Measurements from ENCODE around the gene HSPA1A.

The HSPA1A gene

GRCh38 chr6:31769684-31770371 is 45.5 kb upstream of the HSPA1A start:
- no peak overlapping the region for H3K4me3 ChIP-seq (ENCODE audit: low read depth, low read length)
- DNase-seq (ENCODE audit: low read depth, low spot score), result no peak
- in situ Hi-C loops (cut with HindIII; ENCODE audit: low sequenced_read_pairs), result no loop called here
- TF ChIP-seq CTCF (IDR thresholded peaks at IDR 0.05; ENCODE audit: low read depth, low read length), result peak; percentile 72

- H3K4me3 ChIP-seq (ENCODE audit: low read depth, low read length), result no peak overlapping the region
- no peak for DNase-seq (ENCODE audit: low read depth, low spot score)
- in situ Hi-C loops (cut with HindIII; ENCODE audit: low sequenced_read_pairs), result no loop called here
- no peak for TF ChIP-seq CTCF (IDR thresholded peaks at IDR 0.05; ENCODE audit: low read depth, low read length)
Observed at GRCh38 chr6:31770860-31771259, 44.5 kb upstream of the HSPA1A start.

DNA sequence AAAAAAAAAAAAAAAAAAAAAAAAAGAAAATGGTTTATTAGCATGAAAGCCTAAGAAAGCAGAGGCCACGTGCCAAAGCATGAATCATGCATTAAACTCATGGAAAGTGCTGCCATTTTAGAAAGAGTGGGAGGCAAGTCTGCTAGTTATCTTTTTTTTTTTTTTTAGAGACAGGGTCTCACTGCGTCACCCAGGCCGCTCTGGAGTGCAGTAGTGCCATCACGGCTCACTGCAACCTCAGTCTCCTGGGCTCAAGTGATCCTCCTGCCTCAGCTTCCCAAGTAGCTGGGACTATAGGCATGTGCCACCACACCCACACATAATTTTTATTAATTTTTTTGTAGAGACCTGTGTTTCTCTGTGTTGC is 43.4 kb upstream of the HSPA1A start:
- H3K4me3 ChIP-seq (ENCODE audit: low read depth, low read length), result no peak overlapping the region
- in situ Hi-C loops (cut with HindIII; ENCODE audit: low sequenced_read_pairs), result no loop called here
- no peak for DNase-seq (ENCODE audit: low read depth, low spot score)
- TF ChIP-seq CTCF (IDR thresholded peaks at IDR 0.05; ENCODE audit: low read depth, low read length), result no peak

GRCh38 chr6:31775184-31775583 is 40.2 kb upstream of the HSPA1A start:
- in situ Hi-C loops (cut with HindIII; ENCODE audit: low sequenced_read_pairs), result no loop called here

GRCh38 chr6:31775633-31776484 is 39.5 kb upstream of the HSPA1A start:
- in situ Hi-C loops (cut with HindIII; ENCODE audit: low sequenced_read_pairs), result no loop called here
- no peak for TF ChIP-seq CTCF (IDR thresholded peaks at IDR 0.05; ENCODE audit: low read depth, low read length)
- no peak for DNase-seq (ENCODE audit: low read depth, low spot score)
- no peak overlapping the region for H3K4me3 ChIP-seq (ENCODE audit: low read depth, low read length)

More at GRCh38 chr6:31775184-31775583, 40.2 kb upstream of the HSPA1A start:
- DNase-seq (ENCODE audit: low read depth, low spot score), result no peak
- no peak for TF ChIP-seq CTCF (IDR thresholded peaks at IDR 0.05; ENCODE audit: low read depth, low read length)
- no peak overlapping the region for H3K4me3 ChIP-seq (ENCODE audit: low read depth, low read length)

DNA sequence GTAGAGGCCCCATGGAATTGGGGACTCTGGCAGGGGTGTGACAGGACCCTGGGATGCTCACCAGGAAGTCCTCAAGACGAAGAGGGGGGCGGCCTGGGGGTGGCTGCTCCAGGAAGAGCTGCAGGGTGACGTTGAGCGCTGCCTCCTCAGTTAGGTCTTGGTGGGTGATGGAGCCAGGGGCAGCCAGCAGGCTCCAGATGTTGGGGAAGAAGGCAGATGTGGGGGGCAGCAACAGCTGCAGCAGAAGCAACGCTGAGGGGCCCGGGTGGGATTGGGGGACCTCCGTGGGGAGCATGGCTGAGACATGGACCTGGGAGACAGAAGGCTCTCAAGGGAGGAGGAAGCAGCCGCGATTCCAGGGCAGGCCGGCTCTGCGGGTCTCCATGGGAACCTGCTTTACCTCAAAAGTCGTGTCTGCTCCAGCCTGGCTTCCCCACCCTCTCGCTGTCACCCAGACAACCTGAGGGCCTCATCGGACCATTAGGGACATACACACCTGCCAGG is 38.8 kb upstream of the HSPA1A start:
- in situ Hi-C loops (cut with HindIII; ENCODE audit: low sequenced_read_pairs), result no loop called here
- no peak overlapping the region for H3K4me3 ChIP-seq (ENCODE audit: low read depth, low read length)
- DNase-seq (ENCODE audit: low read depth, low spot score), result no peak

More for the DNA sequence above, 38.8 kb upstream of the HSPA1A start:
- no peak for TF ChIP-seq CTCF (IDR thresholded peaks at IDR 0.05; ENCODE audit: low read depth, low read length)

Data from astrocyte of the spinal cord (primary cell).